ENCODE measurements around the gene C8G.

C8G gene

GRCh38 chr9:136970361-136970760 is 25.3 kb downstream of the C8G start:
- DNase-seq, result no peak

GRCh38 chr9:136971746-136972145 is 26.7 kb downstream of the C8G start:
- no peak for DNase-seq

GRCh38 chr9:136972335-136972734 is 27.3 kb downstream of the C8G start:
- no peak for DNase-seq

GRCh38 chr9:136972743-136973142 is 27.7 kb downstream of the C8G start:
- DNase-seq, result no peak

GRCh38 chr9:136973618-136974617 is 28.9 kb downstream of the C8G start:
- no peak for DNase-seq

GRCh38 chr9:136974817-136975535 is 29.9 kb downstream of the C8G start:
- DNase-seq, result no peak

GRCh38 chr9:136975644-136976043 is 30.6 kb downstream of the C8G start:
- DNase-seq, result peak; percentile 38

GRCh38 chr9:136977223-136977622 is 32.2 kb downstream of the C8G start, which contains the start of gene PTGDS:
Gene PTGDS, plus strand, starts transcription at chr9:136977504. Its CDS starts 75 bp downstream, at chr9:136977579.
- no peak for DNase-seq

- DNase-seq, result no peak
These were observed 32.6 kb downstream of the C8G start for GRCh38 chr9:136977649-136978072.

- peak; percentile 73 for DNase-seq
These were observed 33.2 kb downstream of the C8G start for GRCh38 chr9:136978073-136978864.

DNA sequence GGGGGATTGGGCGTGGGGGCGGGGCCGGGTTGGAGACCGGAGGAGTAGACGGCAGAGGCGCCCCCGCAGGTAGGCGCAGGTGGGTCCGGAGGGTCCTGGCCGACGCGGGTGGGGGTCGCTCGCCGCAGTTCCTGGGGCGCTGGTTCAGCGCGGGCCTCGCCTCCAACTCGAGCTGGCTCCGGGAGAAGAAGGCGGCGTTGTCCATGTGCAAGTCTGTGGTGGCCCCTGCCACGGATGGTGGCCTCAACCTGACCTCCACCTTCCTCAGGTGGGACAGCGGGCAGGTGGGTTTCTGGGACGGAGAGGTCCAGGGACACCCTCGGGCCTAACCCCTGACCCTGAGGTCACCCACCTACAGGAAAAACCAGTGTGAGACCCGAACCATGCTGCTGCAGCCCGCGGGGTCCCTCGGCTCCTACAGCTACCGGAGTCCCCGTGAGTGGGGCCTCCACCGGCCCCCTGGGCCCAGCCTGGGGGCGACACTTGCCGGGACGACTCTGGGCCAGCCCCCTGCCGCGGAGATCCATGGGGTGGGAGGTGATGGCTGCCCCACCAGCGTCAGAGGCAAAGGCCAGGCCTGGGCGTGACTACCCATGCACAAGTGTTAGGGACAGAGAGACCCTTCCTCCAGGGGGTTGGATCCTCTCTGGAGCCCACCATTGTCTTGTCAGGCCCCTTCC is 34.0 kb downstream of the C8G start:
- DNase-seq, result no peak

DNA sequence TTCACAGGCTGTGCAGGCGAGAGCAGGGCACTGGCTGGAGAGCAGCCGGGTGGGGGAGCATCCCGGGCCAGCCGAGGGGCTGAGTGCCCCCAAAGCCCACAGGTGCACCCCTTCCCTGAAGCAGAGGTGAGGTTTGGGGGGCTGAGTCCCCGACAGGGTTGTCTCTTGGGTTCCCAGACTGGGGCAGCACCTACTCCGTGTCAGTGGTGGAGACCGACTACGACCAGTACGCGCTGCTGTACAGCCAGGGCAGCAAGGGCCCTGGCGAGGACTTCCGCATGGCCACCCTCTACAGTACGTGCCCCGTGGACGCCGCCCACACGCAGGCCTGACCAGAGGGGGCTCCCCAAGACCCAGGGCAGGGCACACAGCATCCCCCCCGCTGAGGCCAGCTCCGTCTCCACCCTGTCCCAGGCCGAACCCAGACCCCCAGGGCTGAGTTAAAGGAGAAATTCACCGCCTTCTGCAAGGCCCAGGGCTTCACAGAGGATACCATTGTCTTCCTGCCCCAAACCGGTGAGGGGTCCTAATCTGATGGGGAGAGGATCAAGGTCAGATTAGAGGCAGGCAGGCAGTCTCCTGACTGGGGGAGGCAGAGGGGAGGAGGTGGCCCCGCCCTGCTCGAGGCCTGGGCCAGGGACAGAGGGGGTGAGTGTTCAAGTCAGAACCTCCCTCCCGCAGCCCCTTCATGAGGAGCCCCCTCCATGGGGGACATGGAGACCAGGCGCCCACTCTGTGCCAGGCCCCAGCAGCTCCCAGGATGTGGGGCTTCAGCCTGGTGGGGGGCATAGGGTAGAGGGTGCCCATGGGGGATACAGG is 34.9 kb downstream of the C8G start:
- DNase-seq, result no peak

GRCh38 chr9:136980669-136981478 is 35.8 kb downstream of the C8G start:
- DNase-seq, result no peak

DNA sequence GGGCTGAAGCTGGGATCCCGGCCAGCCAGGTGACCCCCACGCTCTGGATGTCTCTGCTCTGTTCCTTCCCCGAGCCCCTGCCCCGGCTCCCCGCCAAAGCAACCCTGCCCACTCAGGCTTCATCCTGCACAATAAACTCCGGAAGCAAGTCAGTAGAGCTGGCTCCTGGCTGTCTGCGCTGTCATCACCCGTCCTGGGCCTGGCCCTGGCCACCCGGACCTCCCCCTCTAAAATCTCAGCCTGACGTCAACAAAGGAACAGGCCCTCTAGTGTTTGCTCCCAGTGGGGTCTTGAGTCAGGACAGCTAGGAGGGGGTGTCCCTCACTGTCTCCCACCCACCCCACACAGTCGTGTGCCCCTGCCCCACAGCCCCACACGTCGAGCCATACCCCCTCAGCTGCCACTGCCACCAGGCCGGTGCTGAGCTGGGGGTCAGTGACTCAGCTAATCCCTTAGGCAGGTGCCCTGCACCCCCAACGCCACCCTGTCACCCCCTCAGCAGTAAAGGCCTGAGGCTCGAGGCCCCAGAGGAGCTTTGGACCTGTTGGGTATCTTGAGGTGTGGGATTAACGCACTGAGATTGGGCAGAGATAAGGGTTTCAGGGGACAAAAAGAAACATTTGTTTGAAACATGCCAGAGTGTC is 36.7 kb downstream of the C8G start:
- no peak for DNase-seq

- DNase-seq, result no peak
These were observed 37.4 kb downstream of the C8G start, which contains the start of gene LCNL1 for GRCh38 chr9:136982232-136983051. Gene LCNL1, plus strand, starts transcription at chr9:136982993. Its CDS starts 594 bp downstream, at chr9:136983587.

GRCh38 chr9:136983167-136983566 is 38.1 kb downstream of the C8G start:
- no peak for DNase-seq

DNA sequence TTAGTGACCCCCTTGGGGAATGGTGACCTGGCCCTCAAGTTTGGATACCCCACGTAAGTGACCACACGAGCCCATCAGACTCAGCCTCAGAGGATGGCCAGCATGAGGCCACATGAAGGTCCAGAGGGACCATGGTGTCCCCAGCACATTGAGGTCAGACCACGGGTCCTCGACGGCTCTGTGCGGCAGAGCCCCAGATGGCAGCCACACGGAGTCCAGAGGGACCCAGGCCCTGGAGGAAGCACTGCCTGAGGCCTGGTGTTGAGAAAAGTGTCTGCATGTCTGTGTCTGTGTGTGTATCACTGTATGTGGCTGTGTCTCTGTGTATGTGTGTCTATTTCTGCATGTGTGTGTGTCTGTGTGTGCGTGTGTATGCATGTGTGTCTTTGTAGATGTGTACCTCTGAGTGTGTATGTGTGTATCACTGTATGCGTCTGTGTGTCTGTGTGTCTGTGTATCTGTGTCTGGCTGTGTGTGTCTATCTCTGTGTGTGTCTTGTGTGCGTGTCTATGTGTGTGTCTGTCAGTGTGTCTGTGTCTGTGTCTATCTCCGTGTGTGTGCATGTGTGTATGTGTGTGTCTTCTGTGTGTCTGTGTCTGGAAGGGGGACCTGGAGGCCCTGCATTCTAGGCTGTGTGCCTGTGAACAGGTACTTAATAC is 38.7 kb downstream of the C8G start:
- DNase-seq, result no peak

DNA sequence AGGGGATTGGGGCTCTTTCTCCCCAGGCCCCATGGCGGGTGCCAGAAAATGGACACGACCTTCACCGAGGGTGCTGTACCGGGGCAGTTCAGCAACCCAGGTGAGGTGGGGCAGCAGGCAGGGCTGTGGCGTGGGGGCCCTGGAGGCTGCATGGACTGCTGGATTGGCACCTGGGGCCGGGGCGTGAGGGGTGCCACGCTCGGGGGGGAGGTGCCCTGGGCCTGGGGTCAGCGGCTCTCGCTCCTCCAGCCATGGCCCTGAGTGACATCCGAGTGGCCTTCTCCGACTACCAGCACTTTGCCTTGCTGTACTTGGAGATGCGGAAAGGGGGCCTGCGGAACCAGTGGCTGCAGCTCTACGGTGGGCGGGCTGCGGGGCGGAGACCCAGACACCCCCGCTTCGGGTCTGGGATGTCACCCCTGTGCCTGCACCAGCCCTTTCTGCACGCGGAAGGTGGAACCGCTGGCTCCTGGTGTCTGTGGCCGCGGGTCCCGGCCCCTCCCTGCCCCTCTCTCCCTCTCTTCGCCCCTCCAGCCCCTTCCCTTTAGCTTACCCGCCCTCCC is 39.5 kb downstream of the C8G start:
- no peak for DNase-seq

All from stimulated activated CD4-positive, alpha-beta T cell treated with anti-CD3 and anti-CD28 coated beads, Interleukin-1b, Interleukin-23, amount 100 ng/mL, for 48 hours (primary cell).